ENCODE results near the gene WNT3A.

DNA sequence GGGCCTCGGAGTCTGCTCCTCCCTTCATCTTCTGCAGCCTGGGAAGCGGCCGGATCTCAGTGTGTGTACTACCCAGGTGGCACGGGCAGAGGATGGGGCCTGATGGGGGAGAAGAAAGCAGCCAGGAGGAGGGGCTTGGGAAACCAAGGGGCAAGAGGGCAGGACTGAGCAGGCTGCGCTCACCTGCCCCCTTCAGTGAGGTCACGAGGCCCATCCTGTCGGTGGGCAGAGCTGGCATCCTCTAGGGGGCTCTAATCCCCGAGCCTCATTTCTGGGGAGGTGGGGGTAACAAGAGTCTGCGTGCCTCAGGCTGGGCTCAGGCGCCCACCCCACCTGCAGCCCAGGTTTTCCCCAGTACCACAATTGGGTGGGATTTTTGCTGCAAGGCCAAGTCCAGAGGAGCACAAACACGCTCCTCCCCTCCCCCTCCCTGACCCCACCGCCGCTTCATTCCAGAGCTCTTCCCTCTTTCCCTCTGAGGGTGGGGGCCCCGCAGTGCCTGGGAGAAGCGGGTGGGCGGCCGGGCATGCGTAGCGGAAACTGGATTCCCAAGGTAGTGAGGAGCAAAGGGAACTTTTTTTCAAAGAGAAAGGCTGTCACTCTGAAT lies 1.8 kb upstream of the WNT3A start:
- TF ChIP-seq, protein P1, sequence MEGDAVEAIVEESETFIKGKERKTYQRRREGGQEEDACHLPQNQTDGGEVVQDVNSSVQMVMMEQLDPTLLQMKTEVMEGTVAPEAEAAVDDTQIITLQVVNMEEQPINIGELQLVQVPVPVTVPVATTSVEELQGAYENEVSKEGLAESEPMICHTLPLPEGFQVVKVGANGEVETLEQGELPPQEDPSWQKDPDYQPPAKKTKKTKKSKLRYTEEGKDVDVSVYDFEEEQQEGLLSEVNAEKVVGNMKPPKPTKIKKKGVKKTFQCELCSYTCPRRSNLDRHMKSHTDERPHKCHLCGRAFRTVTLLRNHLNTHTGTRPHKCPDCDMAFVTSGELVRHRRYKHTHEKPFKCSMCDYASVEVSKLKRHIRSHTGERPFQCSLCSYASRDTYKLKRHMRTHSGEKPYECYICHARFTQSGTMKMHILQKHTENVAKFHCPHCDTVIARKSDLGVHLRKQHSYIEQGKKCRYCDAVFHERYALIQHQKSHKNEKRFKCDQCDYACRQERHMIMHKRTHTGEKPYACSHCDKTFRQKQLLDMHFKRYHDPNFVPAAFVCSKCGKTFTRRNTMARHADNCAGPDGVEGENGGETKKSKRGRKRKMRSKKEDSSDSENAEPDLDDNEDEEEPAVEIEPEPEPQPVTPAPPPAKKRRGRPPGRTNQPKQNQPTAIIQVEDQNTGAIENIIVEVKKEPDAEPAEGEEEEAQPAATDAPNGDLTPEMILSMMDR (IDR thresholded peaks at IDR 0.05), result no peak
- TF ChIP-seq POLR2AphosphoS5 (IDR thresholded peaks at IDR 0.05) (no peak), EP300 (IDR thresholded peaks at IDR 0.05) (no peak), POLR2A (IDR thresholded peaks at IDR 0.05) (no peak)

All from upper lobe of left lung (tissue), 4 donors.